HCT116 (cell line): ENCODE results near the gene OSBPL10. TPM values are rescaled to one million over a fixed set of nuclear protein-coding genes. Genes with fewer than 3 reads are reported as not detected.

Experiments used
- ATAC-seq: fragments of 200-7000 bp; cut with Tn5 transposase; 2 replicates; pipeline ENCODE4 v1.9.1; 2020; ENCODE audit warnings: mild to moderate bottlenecking, moderate library complexity
- BruUV-seq: library from RNA; stranded (reverse); fragments of 400-500 nt; replicated peaks from 2 replicates; lab custom pipeline; 2021; lab: Mats Ljungman, UMichigan
- CTCF ChIA-PET: fragments of 300-600 bp; sonication (Branson Sonifier 250); formaldehyde crosslinking; loops from one replicate; lab custom pipeline; 2021; ENCODE audit warnings: antibody characterized with exemption; lab: Charles Lee
- POLR2A ChIA-PET: fragments of 300-600, 350-600 bp; sonication (Branson Sonifier 250); formaldehyde crosslinking; loops from one replicate; lab custom pipeline; 2021; ENCODE audit warnings: antibody characterized with exemption; lab: Charles Lee
- RAD21 ChIA-PET, 2 experiments: fragments of 300-600 bp; sonication (Branson Sonifier 250); formaldehyde crosslinking; loops; one replicate each; lab custom pipeline; 2023; ENCODE audit warnings: low total read pairs in 2 of 2; ENCODE audit not compliant: uncharacterized antibody in 2 of 2, unreplicated experiment in 2 of 2, low non-redundant PET in 1 of 2; lab: Charles Lee
- DNase-seq: peaks from one replicate; pipeline ENCODE4 v3.0.0-alpha.2; 2010; ENCODE audit warnings: low read depth, low spot score
- H2AFZ ChIP-seq: fragments of 200-600 bp; shearing (Covaris generic), sonication (generic); 2 replicates; pipeline ENCODE4 v1.6.1; 2017; ENCODE audit warnings: low read depth, mixed run types, mixed read lengths, antibody characterized with exemption, low read length; ENCODE audit not compliant: poor library complexity, severe bottlenecking
- H3K27ac ChIP-seq: 2 replicates; pipeline ENCODE4 v1.5.1; 2012; ENCODE audit warnings: low read depth, low read length
- H3K27me3 ChIP-seq: fragments of 200-600 bp; sonication (generic); 2 replicates; pipeline ENCODE4 v1.6.1; 2016; ENCODE audit warnings: mixed run types, low read length, mixed read lengths; ENCODE audit not compliant: insufficient read depth
- H3K36me3 ChIP-seq, 2 experiments: fragments of 200-500 bp in 1 of 2; fragments of 200-600 bp in 1 of 2; sonication (Bioruptor generic) in 1 of 2; sonication (generic) in 1 of 2; 2 replicates each; pipeline versions ENCODE4 v1.5.1 to v1.6.1; 2014 to 2016; ENCODE audit warnings: low read length in 2 of 2, inconsistent platforms in 1 of 2, mixed read lengths in 1 of 2, mixed run types in 1 of 2; ENCODE audit not compliant: insufficient read depth in 2 of 2, control insufficient read depth in 1 of 2
- H3K4me1 ChIP-seq, 2 experiments: fragments of 200-600 bp in 1 of 2; sonication (generic) in 1 of 2; 2 replicates each; pipeline versions ENCODE4 v1.5.1 to v1.6.1; 2012 to 2017; ENCODE audit warnings: low read length in 2 of 2, inconsistent platforms in 1 of 2, mild to moderate bottlenecking in 1 of 2, mixed read lengths in 1 of 2, mixed run types in 1 of 2, moderate library complexity in 1 of 2; ENCODE audit not compliant: insufficient read depth in 2 of 2, control insufficient read depth in 1 of 2
- H3K4me2 ChIP-seq: fragments of 200-600 bp; sonication (generic); 2 replicates; pipeline ENCODE4 v1.6.1; 2017; ENCODE audit warnings: mixed run types, low read length, mixed read lengths
- H3K4me3 ChIP-seq, 2 experiments: fragments of 200-600 bp in 1 of 2; sonication (generic) in 1 of 2; replicated peaks in 1 of 2; 2 replicates each; pipeline ENCODE4 v1.5.1; 2011 to 2016; ENCODE audit warnings: low read length in 2 of 2, control low read depth in 1 of 2, low read depth in 1 of 2, mild to moderate bottlenecking in 1 of 2, mixed read lengths in 1 of 2, mixed run types in 1 of 2
- H3K79me2 ChIP-seq: fragments of 200-600 bp; sonication (generic); 2 replicates; pipeline ENCODE4 v1.6.1; 2017; ENCODE audit warnings: mild to moderate bottlenecking, mixed run types, low read length, moderate library complexity, mixed read lengths; ENCODE audit not compliant: insufficient read depth
- H3K9ac ChIP-seq: fragments of 200-600 bp; sonication (generic); 2 replicates; pipeline ENCODE4 v1.6.1; 2016; ENCODE audit warnings: low read length, mixed read lengths
- H3K9me2 ChIP-seq: fragments of 200-600 bp; sonication (generic), shearing (Covaris generic); 2 replicates; pipeline ENCODE4 v1.6.1; 2017; ENCODE audit warnings: mixed run types, mild to moderate bottlenecking, moderate library complexity; ENCODE audit not compliant: insufficient read depth
- H3K9me3 ChIP-seq, 2 experiments: fragments of 200-500 bp in 1 of 2; fragments of 200-600 bp in 1 of 2; sonication (Bioruptor generic) in 1 of 2; sonication (generic) in 1 of 2; 2 replicates each; pipeline ENCODE4 v1.6.1; 2014 to 2017; ENCODE audit warnings: low read length in 2 of 2, mixed read lengths in 2 of 2, inconsistent platforms in 1 of 2, low read depth in 1 of 2, mild to moderate bottlenecking in 1 of 2, mixed run types in 1 of 2, moderate library complexity in 1 of 2; ENCODE audit not compliant: control insufficient read depth in 1 of 2, insufficient read depth in 1 of 2
- H4K20me1 ChIP-seq: fragments of 200-600 bp; sonication (generic), shearing (Covaris generic); 2 replicates; pipeline ENCODE4 v1.6.1; 2017; ENCODE audit warnings: mixed run types, mild to moderate bottlenecking, moderate library complexity; ENCODE audit not compliant: insufficient read depth
- CBX3 ChIP-seq: IDR thresholded peaks from 2 replicates; pipeline ENCODE4 v1.6.1; 2012; ENCODE audit warnings: low read depth
- ELF1 ChIP-seq: IDR thresholded peaks from 2 replicates; pipeline ENCODE4 v1.6.1; 2012; ENCODE audit warnings: low read depth, borderline replicate concordance
- EZH2phosphoT487 ChIP-seq: fragments of 200-600 bp; IDR thresholded peaks from 2 replicates; pipeline ENCODE4 v1.6.1; 2018; ENCODE audit warnings: antibody characterized with exemption, borderline replicate concordance
- FOSL1 ChIP-seq: IDR thresholded peaks from 2 replicates; pipeline ENCODE4 v1.6.1; 2012; ENCODE audit warnings: low read depth
- JUND ChIP-seq: IDR thresholded peaks from 2 replicates; pipeline ENCODE4 v1.6.1; 2012
- MAX ChIP-seq: IDR thresholded peaks from 2 replicates; pipeline ENCODE4 v1.6.1; 2012
- POLR2A ChIP-seq: IDR thresholded peaks from 2 replicates; pipeline ENCODE4 v1.7.0; 2011; ENCODE audit warnings: borderline replicate concordance; ENCODE audit not compliant: insufficient read depth, insufficient read length; ENCODE audit errors: extremely low read depth
- RAD21 ChIP-seq: IDR thresholded peaks from 2 replicates; pipeline ENCODE4 v1.6.1; 2012; ENCODE audit warnings: low read depth, mild to moderate bottlenecking
- SRF ChIP-seq: IDR thresholded peaks from 2 replicates; pipeline ENCODE4 v1.6.1; 2012; ENCODE audit warnings: low read depth
- TCF7L2 ChIP-seq: IDR thresholded peaks from 2 replicates; pipeline ENCODE4 v1.7.0; 2011; ENCODE audit warnings: borderline replicate concordance, inconsistent platforms; ENCODE audit not compliant: insufficient read depth, insufficient read length; ENCODE audit errors: extremely low read depth
- ZBTB33 ChIP-seq: IDR thresholded peaks from 2 replicates; pipeline ENCODE4 v1.6.1; 2011; ENCODE audit warnings: mild to moderate bottlenecking, low read length, moderate library complexity; ENCODE audit not compliant: insufficient replicate concordance; ENCODE audit errors: extremely low read depth
- intact Hi-C: fragments of 100-400 bp; cut with micrococcal nuclease; formaldehyde crosslinking; loops from 2 replicates; pipeline ENCODE4 v1.10.0; 2022
- total RNA-seq: library from RNA; stranded (reverse); gene quantifications from one replicate; pipeline ENCODE4 v1.2.1, GENCODE V29; 2021; ENCODE audit not compliant: unreplicated experiment
- TF ChIP-seq, protein P1 (sequence below), 3 experiments: fragments of 200-600 bp in 1 of 3; sonication (generic) in 1 of 3; IDR thresholded peaks in 2 of 3; conservative IDR thresholded peaks in 1 of 3; 2 replicates each; pipeline ENCODE4 v1.5.1; 2012 to 2017; ENCODE audit warnings: low read depth in 2 of 3, low read length in 2 of 3, antibody characterized with exemption in 1 of 3, borderline replicate concordance in 1 of 3, control low read depth in 1 of 3, mild to moderate bottlenecking in 1 of 3, mixed read lengths in 1 of 3, mixed run types in 1 of 3, moderate library complexity in 1 of 3; ENCODE audit not compliant: insufficient read depth in 1 of 3
- TF ChIP-seq, protein P2 (sequence below): IDR thresholded peaks from 2 replicates; pipeline ENCODE4 v1.6.1; 2012

Gene OSBPL10
- total RNA-seq, 1 experiment from 2014 or later = 25.8 TPM

GRCh38 chr3:31976302-31976701 lies 4.8 kb downstream of the OSBPL10 start:
- Histone ChIP-seq H3K4me1 (peaks cover 10 to 18% of the 10 kb centered on the region in 2 experiments; a peak in 3 of 4 replicates), H3K9ac (no peak overlapping the region), H3K27me3 (no peaks in the 10 kb centered on the region), H3K9me2 (no peaks in the 10 kb centered on the region), H3K79me2 (peaks cover 56% of the 10 kb centered on the region), H3K4me2 (no peak overlapping the region), H3K36me3 (no peaks in the 10 kb centered on the region), H2AFZ (no peak overlapping the region), H4K20me1 (no peaks in the 10 kb centered on the region), H3K27ac (no peak overlapping the region), H3K9me3 (no peaks in the 10 kb centered on the region), H3K4me3 (no peak overlapping the region)
- BruUV-seq = no TSS peak
- ChIA-PET CTCF (no interaction called here), RAD21 (no interaction called here), POLR2A (no interaction called here)
- intact Hi-C loops = no loop called here
- TF ChIP-seq, protein P1, sequence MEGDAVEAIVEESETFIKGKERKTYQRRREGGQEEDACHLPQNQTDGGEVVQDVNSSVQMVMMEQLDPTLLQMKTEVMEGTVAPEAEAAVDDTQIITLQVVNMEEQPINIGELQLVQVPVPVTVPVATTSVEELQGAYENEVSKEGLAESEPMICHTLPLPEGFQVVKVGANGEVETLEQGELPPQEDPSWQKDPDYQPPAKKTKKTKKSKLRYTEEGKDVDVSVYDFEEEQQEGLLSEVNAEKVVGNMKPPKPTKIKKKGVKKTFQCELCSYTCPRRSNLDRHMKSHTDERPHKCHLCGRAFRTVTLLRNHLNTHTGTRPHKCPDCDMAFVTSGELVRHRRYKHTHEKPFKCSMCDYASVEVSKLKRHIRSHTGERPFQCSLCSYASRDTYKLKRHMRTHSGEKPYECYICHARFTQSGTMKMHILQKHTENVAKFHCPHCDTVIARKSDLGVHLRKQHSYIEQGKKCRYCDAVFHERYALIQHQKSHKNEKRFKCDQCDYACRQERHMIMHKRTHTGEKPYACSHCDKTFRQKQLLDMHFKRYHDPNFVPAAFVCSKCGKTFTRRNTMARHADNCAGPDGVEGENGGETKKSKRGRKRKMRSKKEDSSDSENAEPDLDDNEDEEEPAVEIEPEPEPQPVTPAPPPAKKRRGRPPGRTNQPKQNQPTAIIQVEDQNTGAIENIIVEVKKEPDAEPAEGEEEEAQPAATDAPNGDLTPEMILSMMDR (IDR thresholded peaks at IDR 0.05 in 2 of 3, conservative IDR thresholded peaks at IDR 0.05 in 1 of 3; ENCODE audit: borderline replicate concordance in 1 of 3, insufficient read depth in 1 of 3, low read depth in 2 of 3, low read length in 2 of 3) = no peak
- TF ChIP-seq ZBTB33 (no peak), FOSL1 (no peak), RAD21 (no peak), EZH2phosphoT487 (no peak), MAX (no peak), TCF7L2 (no peak), SRF (no peak), JUND (no peak), POLR2A (no peak), ELF1 (no peak), CBX3 (no peak)
- TF ChIP-seq, protein P2, sequence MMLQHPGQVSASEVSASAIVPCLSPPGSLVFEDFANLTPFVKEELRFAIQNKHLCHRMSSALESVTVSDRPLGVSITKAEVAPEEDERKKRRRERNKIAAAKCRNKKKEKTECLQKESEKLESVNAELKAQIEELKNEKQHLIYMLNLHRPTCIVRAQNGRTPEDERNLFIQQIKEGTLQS = no peak
- no peak for ATAC-seq
- DNase-seq = no peak
